ENCODE measurements around the gene COL27A1. TPM values are rescaled to one million over a fixed set of nuclear protein-coding genes. Genes with fewer than 3 reads are reported as not detected.
A peak's percentile ranks its signal among the peaks of the same experiment; 100 is the strongest.

The COL27A1 gene
- total RNA-seq, 1 experiment from 2014 or later, result 37.0 TPM

GRCh38 chr9:114174557-114174875 lies 19.2 kb downstream of the COL27A1 start:
- H3K9me3 ChIP-seq (ENCODE audit: low read depth, low read length, poor library complexity, severe bottlenecking), result no peaks in the 10 kb centered on the region
- ChIA-PET POLR2A (ENCODE audit: low non-redundant PET) (no interaction called here), CTCF (no interaction called here)
- BruUV-seq (replicated peaks), result no TSS peak
- peaks cover 24% of the 10 kb centered on the region for H3K4me1 ChIP-seq (ENCODE audit: insufficient read depth, low read length, poor library complexity, severe bottlenecking)
- H3K27me3 ChIP-seq (replicated peaks; ENCODE audit: insufficient read depth, low read depth, low read length, poor library complexity), result no peaks in the 10 kb centered on the region
- no peaks in the 10 kb centered on the region for H3K36me3 ChIP-seq (ENCODE audit: insufficient read depth, low read length, poor library complexity, severe bottlenecking)
- DNase-seq (ENCODE audit: low spot score), result no peak
- TF ChIP-seq CTCF (conservative IDR thresholded peaks at IDR 0.05; ENCODE audit: low read depth, low read length) (no peak), EZH2 (IDR thresholded peaks at IDR 0.05; ENCODE audit: borderline replicate concordance, low read depth, low read length, poor library complexity, severe bottlenecking) (no peak)
- H3K4me3 ChIP-seq (ENCODE audit: low read depth, low read length, poor library complexity, severe bottlenecking), result no peak overlapping the region
- intact Hi-C loops (cut with micrococcal nuclease; ENCODE audit: unreplicated experiment), result no loop called here
- no peak overlapping the region for H3K27ac ChIP-seq (ENCODE audit: low read depth, low read length, poor library complexity, severe bottlenecking)

- POLR2A ChIA-PET (ENCODE audit: low non-redundant PET), result no interaction called here
- Histone ChIP-seq H3K36me3 (ENCODE audit: insufficient read depth, low read length, poor library complexity, severe bottlenecking) (no peaks in the 10 kb centered on the region), H3K4me1 (ENCODE audit: insufficient read depth, low read length, poor library complexity, severe bottlenecking) (peaks cover 24% of the 10 kb centered on the region)
Observed at GRCh38 chr9:114174876-114175771, 19.8 kb downstream of the COL27A1 start.

GRCh38 chr9:114176624-114177291 lies 21.4 kb downstream of the COL27A1 start:
- peak; percentile 80 for DNase-seq (ENCODE audit: low spot score)
- no peaks in the 10 kb centered on the region for H3K27me3 ChIP-seq (replicated peaks; ENCODE audit: insufficient read depth, low read depth, low read length, poor library complexity)
- CTCF ChIA-PET, result interaction anchor here (1.0 to 1.9 kb wide), 2 partner anchors 22 to 23 kb away, joined by 3 to 7 read pairs; partner anchors contain the start of gene COL27A1
- peak overlapping the region; percentile 28 for H3K27ac ChIP-seq (ENCODE audit: low read depth, low read length, poor library complexity, severe bottlenecking)
- H3K4me3 ChIP-seq (ENCODE audit: low read depth, low read length, poor library complexity, severe bottlenecking), result no peak overlapping the region
- H3K4me1 ChIP-seq (ENCODE audit: insufficient read depth, low read length, poor library complexity, severe bottlenecking), result peaks cover 24% of the 10 kb centered on the region
- H3K36me3 ChIP-seq (ENCODE audit: insufficient read depth, low read length, poor library complexity, severe bottlenecking), result no peaks in the 10 kb centered on the region
- no peaks in the 10 kb centered on the region for H3K9me3 ChIP-seq (ENCODE audit: low read depth, low read length, poor library complexity, severe bottlenecking)
- TF ChIP-seq EZH2 (IDR thresholded peaks at IDR 0.05; ENCODE audit: borderline replicate concordance, low read depth, low read length, poor library complexity, severe bottlenecking), result no peak
- TF ChIP-seq CTCF (conservative IDR thresholded peaks at IDR 0.05; ENCODE audit: low read depth, low read length), result no peak
- no TSS peak for BruUV-seq (replicated peaks)
- intact Hi-C loops (cut with micrococcal nuclease; ENCODE audit: unreplicated experiment), result no loop called here
- POLR2A ChIA-PET (ENCODE audit: low non-redundant PET), result interaction anchor here (0.6 kb wide), 1 partner anchor 32 kb away, joined by 4 read pairs; no protein-coding TSS in a partner anchor

More at GRCh38 chr9:114174876-114175771, 19.8 kb downstream of the COL27A1 start:
- no peak for TF ChIP-seq CTCF (conservative IDR thresholded peaks at IDR 0.05; ENCODE audit: low read depth, low read length)
- no peak for TF ChIP-seq EZH2 (IDR thresholded peaks at IDR 0.05; ENCODE audit: borderline replicate concordance, low read depth, low read length, poor library complexity, severe bottlenecking)
- intact Hi-C loops (cut with micrococcal nuclease; ENCODE audit: unreplicated experiment), result no loop called here
- Histone ChIP-seq H3K27ac (ENCODE audit: low read depth, low read length, poor library complexity, severe bottlenecking) (no peak overlapping the region), H3K9me3 (ENCODE audit: low read depth, low read length, poor library complexity, severe bottlenecking) (no peaks in the 10 kb centered on the region), H3K27me3 (replicated peaks; ENCODE audit: insufficient read depth, low read depth, low read length, poor library complexity) (no peaks in the 10 kb centered on the region), H3K4me3 (ENCODE audit: low read depth, low read length, poor library complexity, severe bottlenecking) (no peak overlapping the region)
- no peak for DNase-seq (ENCODE audit: low spot score)
- CTCF ChIA-PET, result no interaction called here
- BruUV-seq (replicated peaks), result no TSS peak

All from A673 (cell line).